ENCODE data around the gene SYMPK.
"Not testable (repeated sequence)": the region's sequence is repeated elsewhere in the genome, so short reads cannot be mapped to it uniquely, and the experiment has no call there.

Gene SYMPK

DNA sequence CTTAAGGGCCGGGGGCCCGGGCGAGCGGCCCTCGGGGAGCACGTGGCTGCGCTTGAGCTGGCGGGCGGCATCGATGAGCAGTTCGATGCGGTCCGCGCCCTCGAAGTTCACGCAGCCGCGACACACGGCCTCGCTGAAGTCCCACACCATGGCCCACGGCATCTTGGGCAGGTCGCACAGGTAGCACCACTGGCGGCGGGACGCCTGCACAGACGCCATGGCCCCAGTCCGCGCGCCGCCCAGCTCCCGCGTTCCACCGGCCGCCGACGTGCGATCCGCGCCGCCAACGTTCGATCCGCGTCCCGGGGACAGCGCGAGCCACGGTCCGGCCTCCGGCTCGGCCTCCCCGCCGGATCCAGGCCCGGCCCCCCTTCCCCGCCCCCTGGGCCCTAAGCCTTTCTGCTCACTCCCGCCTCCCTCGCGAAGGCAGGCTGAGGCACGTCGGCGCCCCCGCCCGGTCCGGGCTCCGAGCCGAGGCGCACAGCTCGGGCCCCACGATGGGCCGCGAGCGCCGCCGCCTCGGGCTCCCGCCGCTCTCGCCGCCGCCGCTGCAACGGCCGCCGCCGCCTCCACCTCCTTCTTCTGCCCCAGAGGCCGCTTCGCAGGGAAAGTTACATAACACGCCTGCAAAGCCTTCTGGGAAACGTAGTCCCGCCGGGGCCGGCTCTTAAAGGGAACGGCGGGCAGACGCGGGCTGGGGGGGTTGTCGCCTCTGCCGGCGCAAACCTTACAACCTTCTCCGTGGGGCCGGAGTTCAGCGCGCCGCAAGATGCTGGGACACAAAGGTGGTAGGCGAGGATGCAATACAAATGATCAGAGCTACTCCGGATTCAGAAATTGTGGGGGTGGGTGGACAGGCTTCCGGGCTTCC lies 22.8 kb upstream of the SYMPK start, which contains the start of gene IRF2BP1:
Gene IRF2BP1 (minus strand): TSS at position 586 of the 871 bp plus-strand sequence. CDS start 367 bp downstream, at position 219.
- DNase-seq = peak; percentile 82

DNA sequence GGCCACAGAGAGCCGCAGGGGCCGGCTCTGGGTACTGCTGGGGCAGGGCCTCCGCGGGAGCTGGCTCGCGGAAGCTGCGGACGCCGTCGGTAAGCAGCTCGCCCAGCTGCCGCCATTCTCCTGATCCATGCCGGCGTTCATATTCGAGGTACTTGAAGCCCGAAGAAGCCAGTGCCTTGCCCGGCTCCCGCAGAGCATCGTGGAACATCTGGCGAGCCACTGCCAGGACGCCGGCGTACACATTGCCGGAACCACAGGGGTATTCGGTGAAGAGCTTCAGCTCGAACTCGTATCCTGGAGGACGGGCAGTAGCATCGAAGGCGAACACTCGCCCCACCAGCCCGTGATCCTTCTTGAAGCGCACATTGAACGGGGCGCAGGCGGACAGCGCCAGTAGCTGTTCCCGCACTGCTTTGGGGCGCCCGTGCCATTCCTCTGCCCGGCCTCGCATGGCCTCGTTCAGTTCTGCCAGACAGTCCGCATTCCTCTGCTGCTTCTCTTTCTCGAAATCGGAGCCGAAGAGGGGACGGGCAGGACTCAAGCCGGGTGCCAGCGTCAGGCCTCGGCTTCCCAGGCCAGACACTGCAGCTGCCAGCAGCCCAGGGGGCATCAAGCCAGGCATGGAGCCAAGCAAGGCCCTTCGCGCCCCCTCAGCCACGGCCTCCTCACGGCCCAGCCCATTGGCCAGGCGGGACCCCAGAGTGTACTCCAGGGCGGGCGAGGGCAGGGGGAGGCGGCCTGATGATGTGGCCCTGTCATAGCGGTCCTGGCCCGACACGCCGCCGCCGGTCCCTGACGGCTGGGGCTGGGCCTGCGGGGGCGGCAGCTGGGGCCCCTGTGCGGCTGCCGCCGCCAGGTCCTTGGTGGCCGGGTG lies 22.0 kb upstream of the SYMPK start:
- DNase-seq = peak; percentile 10

GRCh38 chr19:45883881-45884681 lies 21.1 kb upstream of the SYMPK start:
- no peak for DNase-seq

DNA sequence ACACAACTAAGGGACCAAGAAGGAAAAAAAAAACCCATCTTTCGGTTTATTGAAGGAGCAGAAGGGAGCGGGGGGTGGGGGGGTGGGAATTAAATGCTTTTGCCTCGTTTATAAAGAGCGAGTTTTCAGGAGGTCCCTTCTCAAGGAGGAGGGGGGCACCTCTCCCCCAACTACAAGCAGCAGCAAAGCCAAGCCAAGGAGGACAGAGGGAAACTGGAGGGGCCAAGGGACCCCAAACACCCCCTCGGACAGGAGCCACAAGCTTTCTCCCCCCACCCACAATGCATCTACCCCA lies 20.6 kb upstream of the SYMPK start:
- DNase-seq = no peak

GRCh38 chr19:45882652-45883585 lies 20.0 kb upstream of the SYMPK start:
- no peak for DNase-seq

- no peak for DNase-seq
Measured at GRCh38 chr19:45881909-45882528, 19.1 kb upstream of the SYMPK start.

- DNase-seq = no peak
Measured at GRCh38 chr19:45881082-45881908, 18.3 kb upstream of the SYMPK start.

DNA sequence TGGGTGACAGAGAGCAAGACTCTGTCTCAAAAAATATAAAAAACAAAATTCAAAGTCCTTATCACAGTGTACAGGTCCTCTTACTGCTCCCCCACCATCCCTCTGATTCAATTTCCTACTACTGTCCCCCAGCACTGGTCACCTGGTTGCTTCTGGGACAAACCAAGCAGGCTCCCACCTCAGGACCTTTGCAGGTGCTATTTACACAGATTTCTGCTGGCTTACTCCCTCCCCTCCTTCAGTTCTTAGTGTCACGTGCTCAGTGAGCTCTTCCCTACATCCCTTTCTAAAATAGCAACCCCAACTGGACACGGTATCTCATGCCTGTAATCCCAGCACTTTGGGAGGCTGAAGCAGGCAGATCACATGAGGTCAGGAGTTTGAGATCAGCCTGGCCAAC lies 17.0 kb upstream of the SYMPK start:
- no peak for DNase-seq

DNA sequence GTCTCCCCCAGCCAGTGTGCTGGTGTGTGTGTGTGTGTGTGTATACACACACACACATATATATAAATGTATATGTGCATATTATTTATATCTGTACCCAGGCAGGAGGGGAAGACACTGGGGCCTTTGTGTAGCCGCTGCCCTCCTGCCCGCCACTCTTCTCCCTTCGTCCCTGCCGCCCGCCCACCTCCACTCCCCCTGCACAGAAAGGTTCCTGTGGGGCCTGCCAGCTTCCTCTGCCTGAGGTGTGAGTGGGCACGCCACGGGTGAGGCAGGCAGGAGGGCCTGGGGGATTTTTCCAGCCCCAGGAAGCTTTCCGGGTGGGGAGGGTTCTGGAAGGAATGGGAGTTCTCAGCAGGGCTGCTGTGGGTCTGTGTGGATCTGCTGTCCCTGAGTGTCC lies 16.1 kb upstream of the SYMPK start:
- DNase-seq = no peak

DNA sequence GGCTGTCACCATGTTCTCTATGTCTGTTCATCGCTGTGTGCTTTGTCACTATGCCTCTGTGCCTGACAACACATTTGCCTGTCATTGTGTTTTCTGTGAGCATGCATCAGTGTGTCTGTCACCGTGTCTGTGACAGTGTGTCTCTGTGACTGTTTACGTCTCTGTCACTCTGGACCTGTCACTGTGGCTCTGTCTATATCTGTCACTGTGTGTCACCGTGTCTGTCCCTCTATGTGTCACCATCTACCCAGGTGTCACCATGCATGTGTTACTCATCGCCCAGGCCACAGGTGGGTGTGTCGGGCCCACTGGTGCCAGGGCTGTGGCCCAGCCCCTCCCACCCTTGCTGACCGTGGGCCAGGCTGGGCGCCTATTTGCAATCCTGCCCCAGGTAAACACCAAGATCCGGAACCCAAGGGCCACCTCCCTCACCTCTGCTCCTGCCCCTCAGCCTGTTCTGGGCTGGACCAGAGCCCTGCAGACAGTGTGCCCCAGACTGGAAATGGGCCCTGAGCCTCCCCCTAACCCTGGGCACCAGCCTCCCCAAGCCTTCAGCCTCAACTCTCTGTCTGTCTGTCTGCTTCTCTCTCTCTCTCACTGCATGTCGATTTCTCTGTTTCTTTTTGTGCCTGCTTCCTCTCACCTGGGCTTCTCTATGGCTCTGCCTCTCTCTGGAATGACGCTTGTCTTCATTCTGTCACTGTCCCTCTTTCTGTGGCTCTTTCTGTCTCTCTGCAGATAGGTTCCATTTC lies 15.3 kb upstream of the SYMPK start:
- DNase-seq = no peak

- DNase-seq = no peak
Measured at GRCh38 chr19:45876411-45877197, 13.7 kb upstream of the SYMPK start.

GRCh38 chr19:45876161-45876410 lies 13.1 kb upstream of the SYMPK start:
- DNase-seq = no peak

DNA sequence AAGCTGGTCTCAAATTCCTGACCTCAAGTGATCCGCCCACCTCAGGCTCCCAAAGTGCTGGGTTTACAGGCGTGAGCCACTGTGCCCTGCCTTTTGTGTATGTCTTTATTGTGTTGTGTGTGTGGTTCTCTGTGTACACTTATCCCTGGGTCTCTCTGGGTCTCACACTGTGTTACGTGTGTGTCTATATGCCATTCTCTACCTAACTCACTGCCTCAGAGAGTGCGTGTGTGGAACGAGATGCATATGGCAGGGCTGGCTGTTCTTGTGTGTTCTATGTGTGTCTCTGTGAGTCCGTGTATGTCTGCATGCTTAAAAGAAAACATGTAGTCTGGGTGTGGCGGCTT lies 11.6 kb upstream of the SYMPK start:
- no peak for DNase-seq

DNA sequence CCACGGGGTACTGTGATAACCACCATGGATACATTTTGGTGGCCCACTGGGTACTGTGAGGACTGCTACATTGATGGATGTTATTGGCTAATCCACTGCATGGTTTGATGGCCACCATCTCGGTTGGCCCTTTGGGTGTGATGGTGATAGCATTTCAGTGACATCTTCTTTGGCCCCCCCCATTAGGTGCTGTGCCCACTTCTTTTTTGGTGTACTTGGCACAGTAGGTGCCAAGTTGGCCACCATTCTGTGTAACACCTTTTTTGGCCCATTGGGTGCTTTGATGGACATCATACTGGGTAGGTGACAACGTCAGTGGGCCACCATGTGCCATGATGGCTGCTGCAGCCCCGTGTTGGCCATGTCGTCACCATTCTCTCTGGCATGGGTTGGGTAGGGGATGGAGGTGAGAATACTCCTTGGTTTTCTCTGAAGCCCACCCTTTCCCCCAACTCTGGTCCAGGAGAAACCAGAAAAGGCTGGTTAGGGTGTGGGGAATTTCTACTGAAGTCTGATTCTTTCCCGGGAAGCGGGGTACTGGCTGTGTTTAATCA lies 10.3 kb upstream of the SYMPK start:
- DNase-seq = no peak

- no peak for DNase-seq
Measured at GRCh38 chr19:45872095-45872919, 9.4 kb upstream of the SYMPK start.

- no peak for DNase-seq
Measured at GRCh38 chr19:45870798-45871197, 7.9 kb upstream of the SYMPK start.

- not testable (repeated sequence) for DNase-seq
Measured at GRCh38 chr19:45867241-45867640, 4.3 kb upstream of the SYMPK start.

Measured in DMS79 (cell line).